ENCODE measurements around the gene MAEA.
A peak's percentile ranks its signal among the peaks of the same experiment; 100 is the strongest.

Gene MAEA

DNA sequence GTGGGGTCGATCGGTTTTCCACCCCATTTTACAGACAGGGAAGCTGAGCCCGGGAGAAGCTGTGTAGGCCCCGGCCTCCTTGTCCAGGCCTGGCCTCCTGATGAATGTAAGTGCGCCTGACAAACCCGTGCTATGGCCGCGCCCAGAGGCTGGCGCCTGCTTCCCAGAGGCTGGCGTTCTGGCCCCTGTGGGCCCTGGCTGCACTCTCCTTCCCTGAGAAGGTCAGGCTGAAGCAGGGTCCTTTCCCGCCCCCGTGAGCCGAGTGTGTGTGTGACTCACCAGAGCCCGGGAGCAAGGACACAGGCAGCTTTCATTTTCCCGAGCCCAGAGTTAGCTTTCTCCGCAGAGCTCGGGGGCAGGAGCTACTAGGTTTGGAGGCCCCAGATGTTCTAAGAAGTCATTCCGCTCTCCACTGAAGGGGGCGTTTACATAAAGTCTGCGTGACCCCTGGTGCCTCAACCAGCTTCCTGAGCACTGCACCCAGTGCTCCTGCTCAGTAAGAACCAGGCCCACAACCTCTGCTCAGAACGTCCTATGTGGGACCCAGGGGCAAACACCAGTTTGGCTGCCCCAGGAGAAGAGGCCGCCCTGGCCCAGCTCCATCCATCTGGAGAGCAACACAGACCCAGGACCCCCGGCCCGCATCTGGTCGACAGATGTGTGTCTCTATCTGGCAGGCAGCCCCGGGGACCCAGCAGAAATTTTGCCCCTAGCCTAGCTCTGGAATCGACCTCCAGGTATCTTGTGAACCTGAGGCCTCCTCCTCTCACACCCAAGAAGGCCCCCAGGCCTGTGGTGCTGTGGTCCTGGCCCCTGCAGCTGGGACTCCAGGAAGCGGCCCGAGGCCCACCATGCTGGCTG lies 71.0 kb downstream of the MAEA start:
- Mint-ChIP-seq H3K9me3 (no peaks in the 10 kb centered on the region), H3K4me1 (no peaks in the 10 kb centered on the region), H3K36me3 (no peaks in the 10 kb centered on the region), H3K27ac (no peak overlapping the region), H3K4me3 (no peak overlapping the region)
- DNase-seq (ENCODE audit: low spot score in 2 of 2) (no peak), ATAC-seq (no peak)

DNA sequence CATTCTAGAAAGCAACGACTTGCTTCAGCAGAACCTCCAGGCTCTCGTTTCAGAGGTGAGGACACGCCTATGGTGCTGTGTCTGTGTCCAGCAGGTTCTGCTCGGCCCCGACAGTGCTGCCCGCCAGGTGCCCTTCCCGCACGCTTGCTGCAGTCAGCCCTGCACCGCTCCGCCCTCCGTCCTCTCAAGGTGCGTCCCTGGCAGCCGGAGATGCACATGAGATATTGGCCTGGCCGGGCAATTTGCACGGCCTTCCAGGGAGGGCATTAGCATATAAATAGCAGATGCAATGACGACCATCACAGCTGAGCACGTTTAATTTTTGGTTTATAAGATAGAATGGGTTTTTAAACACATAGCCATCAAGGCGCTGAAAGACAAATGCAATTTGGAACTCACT lies 71.7 kb downstream of the MAEA start:
- no peak overlapping the region for H3K4me3 Mint-ChIP-seq
- ATAC-seq (no peak), DNase-seq (ENCODE audit: low spot score in 2 of 2) (no peak)
- no peak overlapping the region for H3K27ac Mint-ChIP-seq
- H3K4me1 Mint-ChIP-seq = no peaks in the 10 kb centered on the region
- H3K36me3 Mint-ChIP-seq = no peaks in the 10 kb centered on the region
- no peaks in the 10 kb centered on the region for H3K9me3 Mint-ChIP-seq

DNA sequence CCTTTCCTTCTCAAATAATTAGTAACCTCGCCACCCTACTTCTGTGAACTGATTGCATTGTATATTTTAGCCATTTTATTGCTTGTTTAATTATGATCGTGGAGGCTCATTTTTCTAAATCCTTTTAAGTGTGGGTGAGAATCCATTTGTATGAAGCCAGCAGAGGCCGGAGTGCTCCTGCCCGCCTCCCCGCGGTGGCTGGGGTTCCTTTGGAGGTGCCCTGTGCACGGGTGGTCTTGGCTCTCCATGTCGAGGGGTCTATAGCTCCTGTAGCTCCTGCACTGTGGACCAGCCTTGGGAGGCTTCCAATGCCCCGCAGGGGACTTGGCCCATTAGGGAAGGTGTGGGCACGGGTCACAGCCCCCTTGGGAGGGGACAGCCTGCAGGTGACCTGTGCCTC lies 72.4 kb downstream of the MAEA start:
- Mint-ChIP-seq H3K4me3 (no peak overlapping the region), H3K9me3 (no peaks in the 10 kb centered on the region), H3K4me1 (no peaks in the 10 kb centered on the region), H3K27ac (no peak overlapping the region), H3K36me3 (no peaks in the 10 kb centered on the region)
- DNase-seq (ENCODE audit: low spot score in 2 of 2) = no peak
- no peak for ATAC-seq

DNA sequence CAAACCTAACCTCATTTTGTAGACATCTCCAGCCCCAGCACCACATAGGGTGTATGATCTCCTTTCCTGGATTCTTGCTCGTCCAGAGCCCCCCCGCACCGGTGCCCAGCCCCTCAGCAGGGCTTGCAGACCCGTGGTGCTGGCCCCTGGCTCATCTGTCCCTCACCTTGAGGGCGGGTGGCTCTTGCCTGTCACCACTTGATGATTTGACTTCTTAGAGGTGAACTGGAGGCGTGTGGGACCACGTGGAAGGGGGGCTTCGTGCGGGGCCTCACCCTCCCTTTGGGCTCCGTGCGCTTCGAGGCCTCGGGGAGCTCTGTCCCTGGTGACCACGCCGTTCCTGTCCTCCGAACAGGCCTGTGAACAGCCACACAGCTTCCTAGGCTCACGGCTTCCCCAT lies 72.8 kb downstream of the MAEA start:
- H3K36me3 Mint-ChIP-seq = no peaks in the 10 kb centered on the region
- no peak overlapping the region for H3K27ac Mint-ChIP-seq
- H3K4me3 Mint-ChIP-seq = no peak overlapping the region
- ATAC-seq = no peak
- no peaks in the 10 kb centered on the region for H3K9me3 Mint-ChIP-seq
- no peaks in the 10 kb centered on the region for H3K4me1 Mint-ChIP-seq
- DNase-seq (ENCODE audit: low spot score in 2 of 2) = no peak

DNA sequence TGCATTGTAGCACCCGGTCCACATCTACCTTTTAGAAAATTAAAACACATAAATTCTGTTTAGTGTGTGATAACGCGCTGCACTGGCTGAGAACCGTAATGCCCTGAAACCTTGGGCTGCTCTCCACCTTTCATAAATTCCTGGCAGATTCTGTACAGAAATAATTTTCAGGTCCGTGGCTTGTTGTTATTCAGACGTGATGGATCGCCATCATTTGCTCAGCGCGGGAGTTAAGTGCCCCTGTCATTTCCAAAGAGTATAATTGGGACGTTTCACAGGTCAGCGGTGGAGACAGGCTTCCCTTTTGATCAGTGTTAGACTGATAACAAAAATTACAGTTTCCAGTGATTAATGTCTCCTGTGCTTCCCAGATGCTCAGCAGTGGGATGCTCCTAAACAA lies 73.8 kb downstream of the MAEA start:
- DNase-seq (ENCODE audit: low spot score in 2 of 2) (no peak), ATAC-seq (no peak)
- Mint-ChIP-seq H3K4me3 (no peak overlapping the region), H3K36me3 (no peaks in the 10 kb centered on the region), H3K9me3 (no peaks in the 10 kb centered on the region), H3K4me1 (no peaks in the 10 kb centered on the region), H3K27ac (no peak overlapping the region)

DNA sequence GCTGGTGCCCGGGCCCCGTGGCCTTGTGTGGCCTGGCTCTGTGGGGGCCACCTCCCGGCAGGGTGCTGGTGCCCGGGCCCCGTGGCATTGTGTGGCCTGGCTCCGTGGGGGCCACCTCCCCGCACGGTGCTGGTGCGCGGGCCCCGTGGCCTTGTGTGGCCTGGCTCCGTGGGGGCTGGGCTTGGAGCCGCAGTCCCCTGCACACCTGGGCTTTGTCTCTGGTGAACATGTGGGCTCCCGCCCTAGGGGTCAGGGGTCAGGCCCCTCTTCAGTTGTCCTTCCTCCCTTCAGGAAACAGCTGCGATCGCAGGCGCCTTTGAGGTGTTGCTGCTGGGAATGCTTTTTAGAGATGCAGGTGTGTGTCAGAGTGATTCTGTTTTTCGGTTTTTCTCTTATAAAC lies 74.5 kb downstream of the MAEA start:
- no peak overlapping the region for H3K27ac Mint-ChIP-seq
- DNase-seq (ENCODE audit: low spot score in 2 of 2) (no peak), ATAC-seq (no peak)
- H3K36me3 Mint-ChIP-seq = no peaks in the 10 kb centered on the region
- no peak overlapping the region for H3K4me3 Mint-ChIP-seq
- H3K4me1 Mint-ChIP-seq = no peaks in the 10 kb centered on the region
- no peaks in the 10 kb centered on the region for H3K9me3 Mint-ChIP-seq

DNA sequence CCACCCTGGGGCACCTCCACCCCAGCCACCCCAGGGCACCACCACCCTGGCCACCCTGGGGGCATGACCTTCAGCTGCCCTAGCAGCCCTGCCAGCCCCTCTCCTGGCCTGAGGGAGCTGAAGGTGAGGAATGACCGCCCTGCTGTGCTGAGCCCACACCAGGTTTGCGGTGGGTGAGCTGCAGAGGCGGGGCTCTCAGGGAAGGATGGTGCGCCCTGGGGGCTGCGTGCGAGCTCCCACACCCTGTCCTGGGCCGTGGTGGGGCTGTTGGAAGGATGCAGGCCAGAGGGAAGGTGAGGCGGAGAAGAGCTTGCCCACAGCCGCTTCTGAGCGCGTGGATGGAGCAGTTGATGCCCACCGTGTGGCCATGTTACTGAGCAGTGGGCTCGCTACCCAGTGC lies 75.1 kb downstream of the MAEA start:
- H3K4me1 Mint-ChIP-seq = no peaks in the 10 kb centered on the region
- no peak for ATAC-seq

DNA sequence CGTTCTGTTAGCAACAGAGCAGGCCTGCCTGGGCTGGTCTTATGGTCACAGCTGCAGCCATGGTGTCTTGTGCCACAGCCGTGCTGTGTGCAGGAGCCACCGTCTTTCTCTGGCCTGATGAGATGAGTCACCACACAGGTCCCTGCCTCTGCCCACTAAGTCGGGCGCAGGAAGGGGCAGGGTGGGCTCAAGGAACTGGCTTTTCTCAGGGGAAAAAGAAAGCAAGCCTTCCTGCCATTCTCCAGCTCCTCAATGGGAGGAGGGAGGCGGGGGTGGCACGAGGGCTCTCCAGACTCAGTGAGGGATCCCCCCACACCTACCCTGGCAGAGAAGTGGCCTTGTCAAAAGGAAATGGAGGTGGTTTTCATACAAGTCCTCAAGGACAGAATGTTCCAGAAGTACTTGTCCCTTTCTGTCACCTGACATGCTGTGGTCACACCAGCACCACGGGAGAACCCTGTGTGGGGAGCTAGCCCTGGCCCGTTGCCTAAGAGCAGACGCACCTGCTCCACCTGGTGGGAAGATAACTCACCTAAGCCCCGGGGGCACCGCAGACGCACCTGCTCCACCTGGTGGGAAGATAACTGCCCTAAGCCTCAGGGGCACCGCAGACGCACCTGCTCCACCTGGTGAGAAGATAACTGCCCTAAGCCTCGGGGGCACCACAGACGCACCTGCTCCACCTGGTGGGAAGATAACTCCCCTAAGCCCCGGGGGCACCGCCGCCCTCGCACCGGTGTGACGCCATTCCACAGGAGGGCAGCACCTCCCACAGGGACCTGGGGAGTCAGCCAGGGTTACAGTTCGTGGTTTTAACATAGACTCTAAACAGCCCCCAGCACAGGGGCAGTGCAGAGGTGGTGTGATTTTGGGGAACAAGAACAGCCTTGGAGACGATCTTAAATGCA lies 75.8 kb downstream of the MAEA start:
- no peaks in the 10 kb centered on the region for H3K4me1 Mint-ChIP-seq
- ATAC-seq = no peak
- no peaks in the 10 kb centered on the region for H3K36me3 Mint-ChIP-seq
- no peak overlapping the region for H3K27ac Mint-ChIP-seq
- H3K4me3 Mint-ChIP-seq = no peak overlapping the region
- no peaks in the 10 kb centered on the region for H3K9me3 Mint-ChIP-seq
- no peak for DNase-seq (ENCODE audit: low spot score in 2 of 2)

More for the DNA sequence above, 75.1 kb downstream of the MAEA start:
- Mint-ChIP-seq H3K4me3 (no peak overlapping the region), H3K36me3 (no peaks in the 10 kb centered on the region), H3K27ac (no peak overlapping the region), H3K9me3 (no peaks in the 10 kb centered on the region)
- DNase-seq (ENCODE audit: low spot score in 2 of 2) = no peak

DNA sequence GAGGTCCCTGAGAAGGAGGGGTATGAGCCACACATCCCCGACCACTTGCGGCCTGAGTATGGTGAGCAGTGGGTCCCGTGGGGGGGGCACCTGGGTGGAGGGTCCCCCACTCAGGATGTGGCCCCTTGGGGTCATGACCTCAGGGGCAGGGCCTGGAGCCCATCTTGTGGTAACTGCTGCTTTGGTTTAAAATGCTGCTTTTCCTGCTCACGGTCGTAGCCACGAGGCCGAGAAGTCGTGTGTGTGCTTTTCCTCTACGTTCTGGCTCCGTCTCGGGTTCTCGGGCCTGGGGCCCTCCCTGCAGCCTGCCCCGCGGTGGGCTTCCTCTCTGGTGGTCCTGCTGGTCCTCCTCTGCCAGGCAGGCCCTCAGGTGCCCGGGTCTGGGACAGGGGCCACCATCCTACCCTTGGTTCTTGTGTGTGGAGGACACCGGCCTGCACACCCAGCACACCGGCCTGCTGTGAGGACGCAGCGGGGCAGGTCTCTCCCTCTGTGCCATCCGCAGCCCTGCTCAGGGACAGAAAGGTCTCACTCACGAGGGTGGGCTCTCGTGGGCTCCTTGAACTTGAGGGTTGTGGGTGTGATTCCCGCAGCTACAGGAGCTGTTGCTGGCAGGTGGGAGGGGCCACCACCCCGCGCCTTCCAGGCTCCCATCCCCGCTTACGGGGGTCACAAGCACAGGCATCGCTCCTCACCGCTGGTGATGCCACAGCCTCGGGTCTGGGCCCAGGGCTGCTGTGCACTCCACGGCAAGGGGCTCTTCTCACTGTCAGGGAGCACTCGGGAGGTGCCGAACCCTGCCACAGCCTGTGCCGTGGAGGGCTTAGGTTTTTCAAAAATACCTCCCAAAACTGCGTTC lies 76.9 kb downstream of the MAEA start:
- Mint-ChIP-seq H3K4me3 (no peak overlapping the region), H3K9me3 (no peaks in the 10 kb centered on the region), H3K4me1 (peaks cover 5% of the 10 kb centered on the region), H3K36me3 (no peaks in the 10 kb centered on the region), H3K27ac (no peak overlapping the region)
- DNase-seq (ENCODE audit: low spot score in 2 of 2) (no peak), ATAC-seq (no peak)

DNA sequence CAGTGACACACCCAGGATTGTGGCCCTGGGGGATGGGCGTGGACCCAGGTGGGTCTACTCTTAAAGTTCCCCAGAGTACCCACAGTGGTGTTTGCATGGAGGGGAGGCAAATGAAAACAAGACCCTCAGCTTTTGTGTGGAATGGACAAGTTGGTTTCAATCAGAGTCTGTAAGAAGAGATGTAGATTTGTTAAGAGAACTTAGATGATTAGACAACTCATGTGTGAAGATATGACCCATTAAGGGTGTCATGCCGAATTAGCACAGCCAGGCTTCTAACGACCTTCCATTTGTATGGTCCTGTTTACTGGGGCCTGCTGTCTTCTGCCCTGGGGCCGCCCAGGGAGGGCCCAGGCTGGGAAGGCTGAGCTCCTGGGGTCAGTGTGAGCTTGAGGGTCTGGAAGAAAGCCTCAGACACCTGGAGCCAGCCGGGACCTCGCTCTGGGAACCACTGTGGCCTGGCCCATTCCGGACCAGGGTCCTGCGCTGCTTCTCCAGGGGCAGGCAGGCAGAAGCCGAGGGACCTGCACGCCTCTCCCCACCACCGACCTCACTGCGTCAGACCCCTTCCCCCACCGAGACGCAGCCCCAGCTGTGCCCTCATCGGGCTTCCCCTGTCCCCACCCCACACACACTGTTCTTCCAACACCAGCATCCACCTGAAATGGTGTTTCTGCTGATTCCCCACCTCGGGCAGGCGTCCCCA lies 77.7 kb downstream of the MAEA start:
- no peak overlapping the region for H3K27ac Mint-ChIP-seq
- peaks cover 5% of the 10 kb centered on the region for H3K4me1 Mint-ChIP-seq
- DNase-seq (ENCODE audit: low spot score in 2 of 2) (no peak), ATAC-seq (no peak)
- H3K9me3 Mint-ChIP-seq = no peaks in the 10 kb centered on the region
- no peaks in the 10 kb centered on the region for H3K36me3 Mint-ChIP-seq
- H3K4me3 Mint-ChIP-seq = no peak overlapping the region

DNA sequence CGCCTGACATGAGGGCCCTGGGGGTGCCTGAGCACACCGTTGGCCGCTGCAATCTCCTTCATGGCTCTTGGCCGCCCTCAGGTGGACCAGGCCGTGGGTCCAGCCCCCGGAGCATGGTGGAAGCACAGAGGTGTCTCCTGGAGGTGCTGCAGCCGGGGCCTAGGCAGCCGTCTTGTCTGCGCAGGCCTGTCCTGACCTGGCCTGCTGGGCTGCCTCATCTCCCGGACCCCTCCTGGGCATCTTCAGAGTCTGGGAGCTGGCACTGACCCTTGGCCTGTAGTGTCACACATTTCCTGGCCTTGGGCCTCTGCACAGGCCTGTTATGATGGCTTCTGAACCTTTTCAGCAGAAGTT lies 78.2 kb downstream of the MAEA start:
- H3K4me1 Mint-ChIP-seq = peaks cover 5% of the 10 kb centered on the region
- H3K27ac Mint-ChIP-seq = no peak overlapping the region
- no peaks in the 10 kb centered on the region for H3K9me3 Mint-ChIP-seq
- DNase-seq (ENCODE audit: low spot score in 2 of 2) (no peak), ATAC-seq (no peak)
- no peaks in the 10 kb centered on the region for H3K36me3 Mint-ChIP-seq
- no peak overlapping the region for H3K4me3 Mint-ChIP-seq

DNA sequence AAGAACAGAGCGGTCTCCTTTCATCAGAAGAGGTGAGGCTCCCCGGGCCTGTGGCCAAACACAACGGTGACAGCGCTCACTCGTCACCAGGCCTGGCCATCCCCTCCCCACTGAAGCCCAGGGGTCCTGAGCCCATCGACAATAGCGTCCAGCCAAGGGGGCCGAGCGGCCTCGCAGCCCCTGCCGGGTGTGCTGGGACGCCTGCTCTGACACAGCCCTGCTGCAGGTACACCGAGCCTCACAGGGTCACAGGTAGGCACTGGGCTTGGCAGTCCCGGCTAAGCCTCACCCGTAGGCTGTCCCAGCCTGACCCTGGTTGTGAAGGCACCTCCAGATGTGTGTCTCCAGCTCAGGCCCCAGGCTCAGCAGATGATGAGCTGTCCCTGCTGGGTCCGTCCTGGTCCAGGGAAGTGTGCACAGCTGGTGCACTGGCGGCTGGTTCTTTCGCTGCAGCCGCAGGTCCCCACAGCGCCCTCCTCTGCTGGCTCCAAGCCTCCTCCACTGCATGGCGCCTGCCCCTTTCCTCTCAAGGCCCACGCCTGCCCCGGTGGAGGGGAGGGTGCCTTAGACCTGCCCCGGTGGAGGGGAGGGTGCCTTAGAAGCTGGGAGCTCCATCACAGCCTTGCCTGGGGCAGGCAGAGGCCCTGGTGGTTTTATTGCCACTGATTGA lies 78.9 kb downstream of the MAEA start:
- Mint-ChIP-seq H3K27ac (no peak overlapping the region), H3K9me3 (no peaks in the 10 kb centered on the region), H3K36me3 (peaks cover under 1% of the 10 kb centered on the region), H3K4me3 (no peak overlapping the region), H3K4me1 (peaks cover 5% of the 10 kb centered on the region)
- ATAC-seq (peak; percentile 15), DNase-seq (ENCODE audit: low spot score in 2 of 2) (no peak)

DNA sequence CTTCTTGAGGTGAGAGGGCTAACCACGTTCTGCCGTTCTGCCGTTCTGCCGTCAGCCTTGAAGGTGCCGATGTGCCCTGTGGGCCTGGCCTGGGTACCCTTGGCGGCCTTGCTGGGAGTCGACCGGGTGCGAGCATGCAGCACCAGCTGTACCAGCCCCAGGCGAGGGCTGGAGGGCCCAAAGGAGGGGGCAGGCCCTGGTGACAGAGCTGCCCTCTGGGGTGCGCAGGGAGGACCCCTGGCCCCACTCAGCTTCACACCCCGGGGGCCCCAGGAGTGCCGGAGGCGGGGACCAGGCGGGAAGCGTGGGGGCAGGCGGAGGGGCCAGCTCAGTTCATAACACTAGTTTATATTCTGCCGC lies 79.4 kb downstream of the MAEA start:
- H3K27ac Mint-ChIP-seq = no peak overlapping the region
- ATAC-seq (peak; percentile 33), DNase-seq (ENCODE audit: low spot score in 2 of 2) (no peak)
- H3K9me3 Mint-ChIP-seq = no peaks in the 10 kb centered on the region
- H3K36me3 Mint-ChIP-seq = peaks cover 6% of the 10 kb centered on the region
- no peak overlapping the region for H3K4me3 Mint-ChIP-seq
- peaks cover 5% of the 10 kb centered on the region for H3K4me1 Mint-ChIP-seq

DNA sequence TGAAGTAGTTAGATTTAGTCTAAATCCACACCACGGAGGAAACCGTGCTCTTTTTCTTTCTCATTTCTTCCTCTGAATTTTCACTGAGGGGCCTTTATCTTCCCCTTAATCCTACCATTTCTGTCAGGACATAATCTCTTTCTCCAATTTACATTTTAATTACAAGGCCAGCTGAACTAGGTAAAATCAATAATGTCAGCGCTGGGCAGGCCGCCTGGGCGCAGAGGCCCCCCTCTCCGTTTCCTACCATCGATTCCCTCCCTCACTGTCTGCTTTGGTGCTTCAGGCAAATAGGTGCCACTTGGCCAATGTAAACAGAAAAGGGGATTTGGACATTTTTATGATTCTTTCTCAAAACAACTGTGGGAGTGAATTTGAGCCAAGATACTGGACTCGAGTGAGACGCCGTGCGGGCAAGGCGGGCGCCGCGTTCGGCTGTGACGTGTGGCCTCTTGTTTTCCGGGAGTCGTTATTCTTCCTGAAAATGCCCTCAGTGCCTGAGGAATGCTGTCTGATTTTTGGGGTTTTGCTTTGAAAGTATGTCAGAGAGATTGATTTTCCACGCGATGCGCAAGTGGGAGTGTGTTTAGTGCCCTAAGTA lies 79.9 kb downstream of the MAEA start:
- H3K9me3 Mint-ChIP-seq = no peaks in the 10 kb centered on the region
- H3K36me3 Mint-ChIP-seq = peaks cover 6% of the 10 kb centered on the region
- DNase-seq (ENCODE audit: low spot score in 2 of 2) (no peak), ATAC-seq (no peak)
- peaks cover 5% of the 10 kb centered on the region for H3K4me1 Mint-ChIP-seq
- no peak overlapping the region for H3K4me3 Mint-ChIP-seq
- H3K27ac Mint-ChIP-seq = no peak overlapping the region
